Fibroblast of villous mesenchyme (primary cell): Measurements from ENCODE around the gene CNPPD1. TPM values are rescaled to one million over a fixed set of nuclear protein-coding genes. Genes with fewer than 3 reads are reported as not detected.
A peak's percentile ranks its signal among the peaks of the same experiment; 100 is the strongest.

ENCODE experiments used
- DNase-seq: peaks from one replicate; pipeline ENCODE4 v3.0.0-alpha.2; 2010; ENCODE audit warnings: low read depth
- H3K4me3 ChIP-seq: 2 replicates; pipeline ENCODE4 v1.5.1; 2011; ENCODE audit warnings: low read depth, mild to moderate bottlenecking, low read length
- CTCF ChIP-seq: IDR thresholded peaks from 2 replicates; pipeline ENCODE4 v1.5.1; 2012; ENCODE audit warnings: low read depth, mild to moderate bottlenecking, low read length; ENCODE audit not compliant: insufficient read depth
- total RNA-seq: library from RNA; depleted of rRNA; stranded (reverse); fragments of >200 nt; gene quantifications from 2 replicates; pipeline ENCODE4 v1.2.3, GENCODE V29; 2012

CNPPD1 gene
- total RNA-seq, 1 donor = 17.7 TPM

GRCh38 chr2:219218732-219219701, 42.3 kb upstream of the CNPPD1 start, which contains the start of gene ABCB6:
TSS of gene ABCB6 (minus strand) at chr2:219218958. CDS start at chr2:219218673, 285 bp downstream.
- no peak for TF ChIP-seq CTCF
- DNase-seq = peak; percentile 92
- H3K4me3 ChIP-seq = peak within 1 kb of the TSS; percentile 61

DNA sequence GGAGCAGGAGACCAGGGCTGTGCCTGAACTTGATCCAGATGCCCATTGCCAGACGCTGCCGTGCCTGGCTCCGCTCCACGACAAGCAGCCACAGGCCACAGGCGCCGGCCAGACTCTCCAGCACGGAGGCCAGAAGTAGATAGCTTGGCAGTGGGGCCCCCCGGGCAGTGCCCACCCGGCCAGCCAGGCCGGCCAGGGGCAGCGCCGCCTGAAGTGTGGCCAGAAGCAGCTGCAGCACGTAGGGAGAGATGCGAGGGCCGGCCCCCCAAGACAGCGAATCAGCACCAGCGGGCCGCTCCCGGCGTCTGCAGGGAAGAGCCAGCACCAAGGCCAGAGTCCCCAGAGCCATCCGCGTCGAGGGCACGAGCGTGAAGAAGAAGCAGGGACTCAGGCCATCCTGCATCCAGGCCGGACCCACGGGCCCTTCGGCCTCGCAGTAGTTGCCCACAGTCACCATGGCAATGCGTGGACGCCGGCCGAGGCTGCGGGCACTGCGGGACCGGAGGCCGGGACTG, 41.5 kb upstream of the CNPPD1 start:
- H3K4me3 ChIP-seq = peak overlapping the region; percentile 61
- TF ChIP-seq CTCF = no peak
- DNase-seq = peak; percentile 75

- no peak for TF ChIP-seq CTCF
- DNase-seq = no peak
- no peak overlapping the region for H3K4me3 ChIP-seq
Measured at GRCh38 chr2:219216535-219216915, 39.8 kb upstream of the CNPPD1 start.

- no peak for TF ChIP-seq CTCF
Measured at GRCh38 chr2:219215871-219216534, 39.3 kb upstream of the CNPPD1 start.

GRCh38 chr2:219214786-219215185, 38.1 kb upstream of the CNPPD1 start:
- no peak for DNase-seq
- no peak overlapping the region for H3K4me3 ChIP-seq
- TF ChIP-seq CTCF = no peak

More at GRCh38 chr2:219215871-219216534, 39.3 kb upstream of the CNPPD1 start:
- no peak overlapping the region for H3K4me3 ChIP-seq
- DNase-seq = no peak

DNA sequence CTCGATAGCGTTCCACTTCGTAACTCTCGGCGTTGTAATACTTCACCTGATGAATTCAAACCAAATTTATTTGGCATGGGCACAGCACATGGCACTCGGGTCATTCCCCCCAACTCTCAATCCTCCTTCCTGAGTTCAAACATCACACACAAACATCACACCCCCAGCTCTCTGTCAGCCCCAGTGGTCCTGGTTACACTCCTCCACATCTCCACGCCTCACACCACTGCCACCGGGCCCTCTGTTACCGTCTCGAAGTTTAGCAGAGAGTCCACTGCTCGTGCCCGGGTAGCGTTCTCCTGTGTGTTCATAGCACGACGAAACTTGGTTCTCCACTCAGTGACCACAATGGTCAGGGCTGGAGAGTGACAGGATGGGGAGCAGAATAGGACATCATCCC, 37.4 kb upstream of the CNPPD1 start:
- no peak for DNase-seq
- TF ChIP-seq CTCF = no peak
- H3K4me3 ChIP-seq = no peak overlapping the region
